Nephron (organoid): Measurements from ENCODE around the gene ZSWIM9.

Experiments
- H3K27ac Mint-ChIP-seq, 3 experiments: 2 replicates each; pipeline ENCODE4 v1.8.0; 2020; ENCODE audit warnings: mixed read lengths in 3 of 3, mild to moderate bottlenecking in 2 of 3, moderate library complexity in 1 of 3
- H3K27me3 Mint-ChIP-seq: 2 replicates; pipeline ENCODE4 v1.8.0; 2021; ENCODE audit warnings: low read depth, mild to moderate bottlenecking, moderate library complexity, mixed read lengths
- H3K36me3 Mint-ChIP-seq: 2 replicates; pipeline ENCODE4 v1.8.0; 2020; ENCODE audit warnings: low read depth, mixed read lengths
- H3K4me1 Mint-ChIP-seq: 2 replicates; pipeline ENCODE4 v1.8.0; 2020; ENCODE audit warnings: mixed read lengths
- H3K4me3 Mint-ChIP-seq, 3 experiments: 2 replicates each; pipeline ENCODE4 v1.8.0; 2020; ENCODE audit warnings: mild to moderate bottlenecking in 3 of 3, mixed read lengths in 3 of 3, moderate library complexity in 2 of 3
- H3K9me3 Mint-ChIP-seq: 2 replicates; pipeline ENCODE4 v1.8.0; 2020; ENCODE audit warnings: mixed read lengths
- TF ChIP-seq, protein P1 (sequence below), 3 experiments: fragments of 200-600 bp; sonication (generic); IDR thresholded peaks; one replicate each; pipeline ENCODE4 v1.5.0; 2021; ENCODE audit warnings: antibody characterized with exemption in 3 of 3; ENCODE audit not compliant: unreplicated experiment in 3 of 3

ZSWIM9 gene

DNA sequence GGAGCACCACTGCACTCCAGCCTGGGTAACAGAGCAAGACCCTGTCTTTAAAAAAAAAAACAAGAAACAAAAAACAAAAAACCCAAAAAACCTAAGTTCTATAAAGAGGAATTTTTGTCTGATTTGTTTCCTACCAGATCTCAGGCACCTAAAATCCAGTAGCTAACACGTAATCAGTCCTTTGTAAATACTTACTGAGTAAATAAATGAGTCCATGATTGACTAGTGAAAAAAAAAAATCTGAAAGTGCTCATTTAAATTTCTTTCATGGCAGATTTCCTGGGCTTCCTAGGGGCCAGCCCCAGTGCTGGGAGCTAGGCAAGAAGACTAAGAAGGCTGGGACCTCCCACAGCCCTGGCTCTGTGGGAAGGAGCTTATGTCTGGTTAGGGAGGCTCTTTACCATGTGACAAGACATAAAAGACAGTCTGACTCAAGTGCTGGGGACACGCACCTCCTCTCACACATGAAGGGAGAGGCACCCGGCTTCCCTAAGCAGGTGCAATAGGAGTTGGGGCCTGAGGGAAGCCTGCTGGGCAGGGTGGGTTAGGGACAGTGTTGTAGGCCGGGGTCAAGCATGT is 22.8 kb upstream of the ZSWIM9 start:
- TF ChIP-seq, protein P1, sequence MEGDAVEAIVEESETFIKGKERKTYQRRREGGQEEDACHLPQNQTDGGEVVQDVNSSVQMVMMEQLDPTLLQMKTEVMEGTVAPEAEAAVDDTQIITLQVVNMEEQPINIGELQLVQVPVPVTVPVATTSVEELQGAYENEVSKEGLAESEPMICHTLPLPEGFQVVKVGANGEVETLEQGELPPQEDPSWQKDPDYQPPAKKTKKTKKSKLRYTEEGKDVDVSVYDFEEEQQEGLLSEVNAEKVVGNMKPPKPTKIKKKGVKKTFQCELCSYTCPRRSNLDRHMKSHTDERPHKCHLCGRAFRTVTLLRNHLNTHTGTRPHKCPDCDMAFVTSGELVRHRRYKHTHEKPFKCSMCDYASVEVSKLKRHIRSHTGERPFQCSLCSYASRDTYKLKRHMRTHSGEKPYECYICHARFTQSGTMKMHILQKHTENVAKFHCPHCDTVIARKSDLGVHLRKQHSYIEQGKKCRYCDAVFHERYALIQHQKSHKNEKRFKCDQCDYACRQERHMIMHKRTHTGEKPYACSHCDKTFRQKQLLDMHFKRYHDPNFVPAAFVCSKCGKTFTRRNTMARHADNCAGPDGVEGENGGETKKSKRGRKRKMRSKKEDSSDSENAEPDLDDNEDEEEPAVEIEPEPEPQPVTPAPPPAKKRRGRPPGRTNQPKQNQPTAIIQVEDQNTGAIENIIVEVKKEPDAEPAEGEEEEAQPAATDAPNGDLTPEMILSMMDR (IDR thresholded peaks at IDR 0.05; ENCODE audit: unreplicated experiment in 3 of 3) = no peak
- no peaks in the 10 kb centered on the region for H3K9me3 Mint-ChIP-seq
- H3K4me1 Mint-ChIP-seq = peaks cover 5% of the 10 kb centered on the region
- H3K27me3 Mint-ChIP-seq = no peaks in the 10 kb centered on the region
- peaks cover 38% of the 10 kb centered on the region for H3K36me3 Mint-ChIP-seq
- no peak overlapping the region for H3K4me3 Mint-ChIP-seq
- peak overlapping the region in 1 of 3 experiments; percentile 13 for H3K27ac Mint-ChIP-seq

DNA sequence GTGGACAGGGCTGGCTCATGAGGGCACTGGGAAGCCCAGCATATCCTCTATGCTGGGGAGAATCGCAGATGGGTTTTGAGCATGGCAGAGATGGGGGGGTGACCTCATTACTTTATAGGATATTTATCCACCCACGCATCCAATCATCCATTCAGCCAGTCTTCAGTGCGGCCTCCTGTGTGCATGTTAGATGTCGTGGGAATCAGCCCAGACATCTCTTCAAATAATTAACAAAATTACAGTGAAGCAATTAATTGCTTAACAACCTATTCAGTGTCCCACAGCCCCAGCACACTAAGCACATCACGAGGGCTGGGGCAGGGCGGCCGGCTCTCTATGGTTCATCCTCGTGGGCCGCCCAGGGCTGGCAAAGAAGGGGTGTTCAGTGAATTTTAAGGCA is 21.9 kb upstream of the ZSWIM9 start:
- Mint-ChIP-seq H3K4me3 (no peak overlapping the region), H3K4me1 (peaks cover 5% of the 10 kb centered on the region), H3K27ac (peak overlapping the region in 1 of 3 experiments; percentile 40), H3K36me3 (peaks cover 31% of the 10 kb centered on the region), H3K9me3 (no peaks in the 10 kb centered on the region), H3K27me3 (no peaks in the 10 kb centered on the region)
- TF ChIP-seq, protein P1 (IDR thresholded peaks at IDR 0.05; ENCODE audit: unreplicated experiment in 3 of 3) = no peak

DNA sequence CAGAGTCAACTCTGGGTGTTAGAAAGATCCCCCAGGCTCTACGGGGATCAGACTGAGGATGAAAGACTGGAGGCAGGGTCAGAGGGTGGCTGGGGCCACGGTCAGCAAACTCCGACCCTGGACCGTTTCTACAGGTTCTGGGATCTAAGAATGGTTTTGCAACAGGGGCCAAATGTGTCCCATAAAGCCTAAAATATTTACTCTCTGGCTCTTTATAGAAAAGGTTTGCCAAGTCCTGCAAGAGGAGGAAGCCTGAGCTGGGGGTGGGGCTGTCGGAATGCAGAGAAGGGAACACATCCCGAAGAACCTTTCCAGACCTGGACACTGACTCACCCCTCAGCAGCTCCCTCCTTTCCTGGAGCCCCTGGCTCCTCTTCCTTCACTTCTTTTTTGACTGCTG is 21.1 kb upstream of the ZSWIM9 start:
- peaks cover 24% of the 10 kb centered on the region for H3K36me3 Mint-ChIP-seq
- H3K27ac Mint-ChIP-seq = peak overlapping the region in 1 of 3 experiments; percentile 40
- no peaks in the 10 kb centered on the region for H3K9me3 Mint-ChIP-seq
- TF ChIP-seq, protein P1 (IDR thresholded peaks at IDR 0.05; ENCODE audit: unreplicated experiment in 3 of 3) = no peak
- H3K4me3 Mint-ChIP-seq = no peak overlapping the region
- no peaks in the 10 kb centered on the region for H3K27me3 Mint-ChIP-seq
- H3K4me1 Mint-ChIP-seq = peaks cover 5% of the 10 kb centered on the region

DNA sequence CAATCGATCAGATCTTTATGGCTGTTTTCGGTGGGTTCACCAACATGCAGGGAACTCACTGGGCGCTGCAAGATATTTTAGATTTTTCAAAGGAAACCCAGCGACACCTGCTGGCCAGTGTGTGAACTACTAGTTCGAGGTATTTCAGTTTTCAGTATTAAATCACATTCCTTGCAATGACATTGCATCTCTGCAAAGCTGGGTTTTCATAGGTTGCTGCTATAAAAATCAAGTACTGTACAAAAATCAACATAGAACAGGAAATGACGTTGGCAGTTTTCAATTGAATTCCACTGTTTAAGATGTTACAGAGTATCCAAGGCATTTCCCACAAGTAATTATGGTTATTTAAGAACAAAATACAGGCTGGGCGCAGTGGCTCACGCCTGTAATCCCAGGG is 17.9 kb upstream of the ZSWIM9 start:
- peaks cover 5% of the 10 kb centered on the region for H3K4me1 Mint-ChIP-seq
- H3K9me3 Mint-ChIP-seq = no peaks in the 10 kb centered on the region
- H3K27me3 Mint-ChIP-seq = no peaks in the 10 kb centered on the region
- H3K4me3 Mint-ChIP-seq = no peak overlapping the region
- peak overlapping the region in 1 of 3 experiments; percentile 2 for H3K27ac Mint-ChIP-seq
- H3K36me3 Mint-ChIP-seq = peaks cover 23% of the 10 kb centered on the region
- TF ChIP-seq, protein P1 (IDR thresholded peaks at IDR 0.05; ENCODE audit: unreplicated experiment in 3 of 3) = peak; percentile 76 to 87 (median 79)

DNA sequence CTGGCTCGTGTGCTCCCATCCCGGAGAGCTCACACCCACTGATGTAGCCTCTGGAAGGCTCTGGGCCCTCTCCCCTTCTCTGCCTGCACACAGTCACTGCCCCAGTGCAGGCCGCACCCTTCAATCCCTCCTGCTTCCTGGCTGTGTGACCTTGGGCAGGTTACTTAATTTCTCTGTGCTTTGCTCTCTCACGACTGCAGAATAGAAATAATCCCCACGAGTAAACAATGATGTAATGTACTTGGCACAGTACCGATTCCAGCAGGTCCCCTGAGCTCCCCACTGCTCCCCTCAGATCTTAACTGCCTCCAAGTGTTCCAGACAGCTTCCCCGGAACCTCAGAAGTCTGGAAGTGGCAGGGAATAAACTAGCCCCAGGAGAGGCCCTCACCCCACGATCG is 16.5 kb upstream of the ZSWIM9 start:
- Mint-ChIP-seq H3K27ac (no peak overlapping the region), H3K4me1 (peaks cover 5% of the 10 kb centered on the region), H3K27me3 (no peaks in the 10 kb centered on the region), H3K9me3 (no peaks in the 10 kb centered on the region), H3K36me3 (peaks cover 34% of the 10 kb centered on the region), H3K4me3 (no peak overlapping the region)
- TF ChIP-seq, protein P1 (IDR thresholded peaks at IDR 0.05; ENCODE audit: unreplicated experiment in 3 of 3) = no peak

DNA sequence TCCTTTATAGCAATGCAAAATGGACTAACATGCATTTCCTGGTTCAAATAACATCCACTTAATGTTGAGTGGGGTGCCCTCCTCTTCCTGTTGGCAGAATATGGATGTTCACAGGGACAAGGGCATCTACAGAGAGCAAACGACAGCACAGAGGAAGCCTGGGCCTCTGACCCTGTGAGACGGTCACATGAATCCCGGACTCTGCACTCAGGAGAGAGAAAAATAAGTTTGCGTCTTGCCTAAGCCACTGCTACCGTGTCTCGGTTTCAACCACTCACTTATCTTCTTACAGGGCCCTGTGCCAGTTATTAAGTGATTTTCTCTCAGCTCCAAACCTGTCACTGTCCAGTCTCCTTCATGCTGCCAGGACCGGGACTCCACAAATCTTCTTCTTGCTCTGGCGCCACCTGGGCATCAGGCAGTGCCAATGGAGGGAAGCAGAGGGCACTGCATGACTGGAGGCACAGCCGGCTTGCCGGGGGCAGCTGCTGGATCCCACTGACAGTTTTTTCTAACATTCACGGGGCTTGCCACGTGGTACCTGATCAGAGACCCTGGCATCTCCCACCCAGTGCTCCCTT is 12.2 kb upstream of the ZSWIM9 start:
- Mint-ChIP-seq H3K4me3 (no peak overlapping the region), H3K36me3 (peaks cover 42% of the 10 kb centered on the region), H3K27ac (no peak overlapping the region), H3K4me1 (no peaks in the 10 kb centered on the region), H3K27me3 (no peaks in the 10 kb centered on the region), H3K9me3 (no peaks in the 10 kb centered on the region)
- TF ChIP-seq, protein P1 (IDR thresholded peaks at IDR 0.05; ENCODE audit: unreplicated experiment in 3 of 3) = no peak
